Measurements from ENCODE around the gene UNC13A.
A peak's percentile ranks its signal among the peaks of the same experiment; 100 is the strongest.
"Not testable (repeated sequence)": the region's sequence is repeated elsewhere in the genome, so short reads cannot be mapped to it uniquely, and the experiment has no call there.

Gene UNC13A

GRCh38 chr19:17575871-17576757, 112.0 kb downstream of the UNC13A start:
- no peak for DNase-seq (ENCODE audit: low read depth in 2 of 2, low spot score in 1 of 2)

- DNase-seq (ENCODE audit: low read depth in 2 of 2, low spot score in 1 of 2), result no peak
These were observed 115.5 kb downstream of the UNC13A start for GRCh38 chr19:17572638-17573037.

- no peak for DNase-seq (ENCODE audit: low read depth in 2 of 2, low spot score in 1 of 2)
These were observed 117.4 kb downstream of the UNC13A start for GRCh38 chr19:17570791-17571190.

DNA sequence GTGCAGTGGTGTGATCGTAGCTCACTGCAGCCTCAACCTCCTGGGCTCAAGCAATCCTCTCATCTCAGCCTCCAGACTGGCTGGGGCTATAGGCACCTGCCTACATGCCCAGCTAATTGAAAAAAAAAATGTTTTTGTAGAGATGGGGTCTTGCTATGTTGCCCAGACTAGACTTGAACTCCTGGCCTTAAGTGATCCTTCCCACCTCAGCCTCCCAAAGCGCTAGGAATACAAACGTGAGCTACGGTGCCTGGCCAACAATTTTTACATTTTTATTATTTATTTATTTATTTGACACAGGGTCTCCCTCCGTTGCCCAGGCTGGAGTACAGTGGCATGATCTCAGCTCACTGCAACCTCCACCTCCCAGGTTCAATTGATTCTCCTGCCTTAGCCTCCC, 117.9 kb downstream of the UNC13A start:
- DNase-seq (ENCODE audit: low read depth in 2 of 2, low spot score in 1 of 2), result not testable (repeated sequence)

- no peak for DNase-seq (ENCODE audit: low read depth in 2 of 2, low spot score in 1 of 2)
These were observed 120.2 kb downstream of the UNC13A start for GRCh38 chr19:17567940-17568339.

- DNase-seq (ENCODE audit: low read depth in 2 of 2, low spot score in 1 of 2), result no peak
These were observed 122.5 kb downstream of the UNC13A start for GRCh38 chr19:17565611-17566010.

GRCh38 chr19:17564781-17565180, 123.4 kb downstream of the UNC13A start:
- DNase-seq (ENCODE audit: low read depth in 2 of 2, low spot score in 1 of 2), result no peak

- DNase-seq (ENCODE audit: low read depth in 2 of 2, low spot score in 1 of 2), result no peak
These were observed 125.6 kb downstream of the UNC13A start for GRCh38 chr19:17562561-17562960.

- DNase-seq (ENCODE audit: low read depth in 2 of 2, low spot score in 1 of 2), result no peak
These were observed 126.1 kb downstream of the UNC13A start for GRCh38 chr19:17562097-17562496.

- DNase-seq (ENCODE audit: low read depth in 2 of 2, low spot score in 1 of 2), result no peak
These were observed 128.0 kb downstream of the UNC13A start for GRCh38 chr19:17560205-17560595.

GRCh38 chr19:17557466-17557865, 130.7 kb downstream of the UNC13A start:
- no peak for DNase-seq (ENCODE audit: low read depth in 2 of 2, low spot score in 1 of 2)

- DNase-seq (ENCODE audit: low read depth in 2 of 2, low spot score in 1 of 2), result no peak
These were observed 131.2 kb downstream of the UNC13A start for GRCh38 chr19:17556995-17557394.

GRCh38 chr19:17555929-17556813, 132.0 kb downstream of the UNC13A start:
- peak in 1 of 2 donors; percentile 24 for DNase-seq (ENCODE audit: low read depth in 2 of 2, low spot score in 1 of 2)

DNA sequence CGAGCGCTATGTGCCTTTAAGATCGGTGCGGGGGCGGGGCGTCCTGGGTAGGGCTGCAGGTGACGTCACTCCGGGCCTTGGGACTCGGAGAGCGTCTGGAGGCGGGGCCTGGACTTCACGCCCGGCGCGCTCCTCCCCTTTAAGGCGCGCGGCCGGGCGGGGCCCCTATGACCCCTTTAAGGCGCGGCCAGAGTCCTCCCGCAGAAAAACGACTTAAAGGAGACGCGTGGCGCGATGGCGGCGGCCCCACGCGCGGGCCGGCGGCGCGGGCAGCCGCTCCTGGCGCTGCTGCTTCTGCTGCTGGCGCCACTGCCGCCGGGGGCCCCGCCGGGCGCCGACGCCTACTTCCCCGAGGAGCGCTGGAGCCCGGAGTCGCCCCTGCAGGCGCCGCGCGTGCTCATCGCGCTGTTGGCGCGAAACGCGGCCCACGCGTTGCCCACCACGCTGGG, 132.7 kb downstream of the UNC13A start, which contains the start of gene COLGALT1:
Gene COLGALT1 (plus strand): TSS at position 170 of the 449 bp plus-strand sequence. CDS start 65 bp downstream, at position 235.
- peak; percentile 97 to 99 for DNase-seq (ENCODE audit: low read depth in 2 of 2, low spot score in 1 of 2)

GRCh38 chr19:17554968-17555479, 133.1 kb downstream of the UNC13A start:
- no peak for DNase-seq (ENCODE audit: low read depth in 2 of 2, low spot score in 1 of 2)

DNA sequence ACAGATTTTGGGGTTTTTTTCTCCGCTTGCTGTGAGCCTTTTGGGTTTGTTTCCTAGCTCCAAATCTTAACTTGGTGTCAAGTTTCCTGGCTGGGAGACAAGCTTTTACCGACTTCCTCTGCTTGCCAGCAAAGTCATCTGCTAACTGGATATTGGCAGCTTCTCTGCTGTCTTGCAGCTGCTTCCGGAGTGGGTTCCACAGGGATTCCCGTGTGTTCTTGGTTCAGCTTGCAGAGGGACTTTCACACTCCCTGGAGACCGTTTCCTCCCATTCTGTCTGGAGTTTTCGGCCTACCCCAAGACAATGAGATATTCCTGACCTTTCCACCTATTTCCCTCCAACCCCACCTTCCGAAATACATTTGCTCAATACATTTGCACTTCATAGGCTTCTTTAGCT, 134.9 kb downstream of the UNC13A start:
- no peak for DNase-seq (ENCODE audit: low read depth in 2 of 2, low spot score in 1 of 2)

- not testable (repeated sequence) for DNase-seq (ENCODE audit: low read depth in 2 of 2, low spot score in 1 of 2)
These were observed 135.4 kb downstream of the UNC13A start for GRCh38 chr19:17552735-17553134.
